PC-3 (cell line): Measurements from ENCODE around the gene MACROD2. TPM values are rescaled to one million over a fixed set of nuclear protein-coding genes. Genes with fewer than 3 reads are reported as not detected.

Experiments
- ATAC-seq: fragments of 200-7000 bp; cut with Tn5 transposase; 2 replicates; pipeline ENCODE4 v1.9.1; 2020; ENCODE audit warnings: mild to moderate bottlenecking, moderate library complexity
- BruUV-seq: library from RNA; stranded (reverse); fragments of 400-500 nt; replicated peaks from 2 replicates; lab custom pipeline; 2021; lab: Mats Ljungman, UMichigan
- CTCF ChIA-PET: fragments of 300-600 bp; sonication (Branson Sonifier 250); formaldehyde crosslinking; loops from one replicate; lab custom pipeline; 2022; ENCODE audit warnings: antibody characterized with exemption; lab: Charles Lee
- POLR2A ChIA-PET: fragments of 300-600 bp; sonication (Branson Sonifier 250); formaldehyde crosslinking; loops from one replicate; lab custom pipeline; 2022; ENCODE audit warnings: antibody characterized with exemption; ENCODE audit not compliant: unreplicated experiment; lab: Charles Lee
- DNase-seq: peaks from one replicate; pipeline ENCODE4 v3.0.0-alpha.2; 2015
- H2AFZ ChIP-seq: fragments of 300-600 bp; sonication (generic); 2 replicates; pipeline ENCODE4 v1.6.0; 2016; ENCODE audit warnings: antibody characterized with exemption, low read length
- H3F3A ChIP-seq: fragments of 300-600 bp; sonication (generic); one replicate; pipeline ENCODE4 v1.6.0; 2017; ENCODE audit warnings: antibody characterized with exemption, low read length, control low read depth, mild to moderate bottlenecking; ENCODE audit not compliant: unreplicated experiment
- H3K27ac ChIP-seq: fragments of 300-600 bp; sonication (generic); 2 replicates; pipeline ENCODE4 v1.5.1; 2016; ENCODE audit warnings: mild to moderate bottlenecking, low read length
- H3K27me3 ChIP-seq: fragments of 300-600 bp; sonication (generic); 2 replicates; pipeline ENCODE4 v1.6.1; 2016; ENCODE audit warnings: low read length, mixed read lengths
- H3K36me3 ChIP-seq: fragments of 300-600 bp; sonication (generic); 2 replicates; pipeline ENCODE4 v1.6.1; 2016; ENCODE audit warnings: low read depth, mixed run types, low read length, mixed read lengths
- H3K4me1 ChIP-seq: fragments of 300-600 bp; sonication (generic); 2 replicates; pipeline ENCODE4 v1.5.1; 2016; ENCODE audit warnings: low read length; ENCODE audit not compliant: insufficient read depth
- H3K4me2 ChIP-seq: fragments of 300-600 bp; sonication (generic); 2 replicates; pipeline ENCODE4 v1.6.0; 2016; ENCODE audit warnings: low read length
- H3K4me3 ChIP-seq: fragments of 300-600 bp; sonication (generic); 2 replicates; pipeline ENCODE4 v1.5.1; 2016; ENCODE audit warnings: mild to moderate bottlenecking, low read length, mixed read lengths
- H3K79me2 ChIP-seq: fragments of 300-600 bp; sonication (generic); 2 replicates; pipeline ENCODE4 v1.6.1; 2017; ENCODE audit warnings: low read length, mixed read lengths
- H3K9ac ChIP-seq: fragments of 300-600 bp; sonication (generic); 2 replicates; pipeline ENCODE4 v1.6.0; 2016; ENCODE audit warnings: mild to moderate bottlenecking, low read length
- H3K9me2 ChIP-seq: fragments of 300-600 bp; sonication (generic); replicated peaks from 2 replicates; pipeline ENCODE4 v1.6.1; 2016; ENCODE audit warnings: mixed run types, low read length, mixed read lengths
- H3K9me3 ChIP-seq: fragments of 300-600 bp; sonication (generic); 2 replicates; pipeline ENCODE4 v1.6.1; 2016; ENCODE audit warnings: low read length, mixed read lengths
- H4K20me1 ChIP-seq: fragments of 300-600 bp; sonication (generic); 2 replicates; pipeline ENCODE4 v1.6.1; 2016; ENCODE audit warnings: low read length, mixed read lengths
- EZH2 ChIP-seq: fragments of 300-600 bp; sonication (generic); IDR thresholded peaks from one replicate; pipeline ENCODE4 v1.6.1; 2017; ENCODE audit warnings: antibody characterized with exemption, mild to moderate bottlenecking, low read length; ENCODE audit not compliant: unreplicated experiment
- EZH2phosphoT487 ChIP-seq: fragments of 300-600 bp; sonication (generic); IDR thresholded peaks from 2 replicates; pipeline ENCODE4 v1.6.1; 2018; ENCODE audit warnings: mild to moderate bottlenecking, antibody characterized with exemption, low read length, borderline replicate concordance
- intact Hi-C: fragments of 100-400 bp; cut with micrococcal nuclease; formaldehyde crosslinking; loops from 2 replicates; pipeline ENCODE4 v1.9.0; 2023
- total RNA-seq: library from RNA; depleted of rRNA; stranded (reverse); fragments of >200 nt; gene quantifications from 2 replicates; pipeline ENCODE4 v1.2.3, GENCODE V29; 2014
- TF ChIP-seq, protein P1 (sequence below): fragments of 300-600 bp; sonication (generic); conservative IDR thresholded peaks from 2 replicates; pipeline ENCODE4 v1.5.1; 2017; ENCODE audit warnings: antibody characterized with exemption, low read depth, mild to moderate bottlenecking, low read length

MACROD2 gene
- total RNA-seq, 1 experiment from 2014 or later = 3.1 TPM

DNA sequence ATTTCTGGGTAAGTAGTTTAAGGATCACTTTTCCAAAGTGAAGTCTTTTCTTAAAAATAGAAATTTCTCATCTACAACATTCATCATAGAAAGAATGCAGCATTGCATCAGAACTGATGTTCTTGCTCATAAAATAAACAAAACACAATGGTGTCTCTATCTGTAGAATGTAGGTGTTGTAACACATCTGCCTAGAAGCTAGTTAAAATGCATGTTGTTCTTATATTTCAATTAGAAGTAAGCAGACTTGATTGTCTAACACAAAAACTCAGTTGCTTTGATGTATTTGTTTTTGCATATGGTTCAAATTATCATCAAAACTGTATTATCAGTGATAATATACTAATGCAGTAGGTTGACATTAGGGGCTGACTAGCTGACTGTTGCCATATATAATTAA is 996.8 kb downstream of the MACROD2 start:
- Histone ChIP-seq H3K36me3 (no peaks in the 10 kb centered on the region), H3K27ac (no peak overlapping the region), H3K79me2 (no peaks in the 10 kb centered on the region), H3K9me3 (no peaks in the 10 kb centered on the region), H3K9me2 (no peaks in the 10 kb centered on the region), H3K4me1 (peaks cover 23% of the 10 kb centered on the region), H4K20me1 (no peaks in the 10 kb centered on the region), H3K4me3 (no peak overlapping the region), H3K9ac (no peak overlapping the region), H3K4me2 (peak overlapping the region; percentile 16; the same call in 1 of the 2 replicates), H3K27me3 (no peaks in the 10 kb centered on the region), H2AFZ (no peak overlapping the region), H3F3A (no peaks in the 10 kb centered on the region)
- ATAC-seq (no peak), DNase-seq (peak; percentile 70)
- ChIA-PET CTCF (no interaction called here), POLR2A (interaction anchor here (0.6 kb wide), 1 partner anchor 74 kb away, joined by 4 read pairs; no protein-coding TSS in a partner anchor)
- intact Hi-C loops = no loop called here
- BruUV-seq = no TSS peak
- TF ChIP-seq, protein P1, sequence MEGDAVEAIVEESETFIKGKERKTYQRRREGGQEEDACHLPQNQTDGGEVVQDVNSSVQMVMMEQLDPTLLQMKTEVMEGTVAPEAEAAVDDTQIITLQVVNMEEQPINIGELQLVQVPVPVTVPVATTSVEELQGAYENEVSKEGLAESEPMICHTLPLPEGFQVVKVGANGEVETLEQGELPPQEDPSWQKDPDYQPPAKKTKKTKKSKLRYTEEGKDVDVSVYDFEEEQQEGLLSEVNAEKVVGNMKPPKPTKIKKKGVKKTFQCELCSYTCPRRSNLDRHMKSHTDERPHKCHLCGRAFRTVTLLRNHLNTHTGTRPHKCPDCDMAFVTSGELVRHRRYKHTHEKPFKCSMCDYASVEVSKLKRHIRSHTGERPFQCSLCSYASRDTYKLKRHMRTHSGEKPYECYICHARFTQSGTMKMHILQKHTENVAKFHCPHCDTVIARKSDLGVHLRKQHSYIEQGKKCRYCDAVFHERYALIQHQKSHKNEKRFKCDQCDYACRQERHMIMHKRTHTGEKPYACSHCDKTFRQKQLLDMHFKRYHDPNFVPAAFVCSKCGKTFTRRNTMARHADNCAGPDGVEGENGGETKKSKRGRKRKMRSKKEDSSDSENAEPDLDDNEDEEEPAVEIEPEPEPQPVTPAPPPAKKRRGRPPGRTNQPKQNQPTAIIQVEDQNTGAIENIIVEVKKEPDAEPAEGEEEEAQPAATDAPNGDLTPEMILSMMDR = no peak
- TF ChIP-seq EZH2phosphoT487 = no peak
- no peak for TF ChIP-seq EZH2

GRCh38 chr20:14992961-14993360 is 997.6 kb downstream of the MACROD2 start:
- no TSS peak for BruUV-seq
- Histone ChIP-seq H3K9ac (no peak overlapping the region), H3F3A (no peaks in the 10 kb centered on the region), H3K4me1 (peaks cover 23% of the 10 kb centered on the region), H3K9me2 (no peaks in the 10 kb centered on the region), H3K4me3 (no peak overlapping the region), H3K9me3 (no peaks in the 10 kb centered on the region), H3K27me3 (no peaks in the 10 kb centered on the region), H4K20me1 (no peaks in the 10 kb centered on the region), H2AFZ (no peak overlapping the region), H3K27ac (no peak overlapping the region), H3K36me3 (no peaks in the 10 kb centered on the region), H3K79me2 (no peaks in the 10 kb centered on the region), H3K4me2 (no peak overlapping the region)
- ChIA-PET CTCF (no interaction called here), POLR2A (no interaction called here)
- intact Hi-C loops = no loop called here
- DNase-seq = peak; percentile 25
- ATAC-seq = no peak
- TF ChIP-seq, protein P1 = no peak
- TF ChIP-seq EZH2phosphoT487 (no peak), EZH2 (no peak)

DNA sequence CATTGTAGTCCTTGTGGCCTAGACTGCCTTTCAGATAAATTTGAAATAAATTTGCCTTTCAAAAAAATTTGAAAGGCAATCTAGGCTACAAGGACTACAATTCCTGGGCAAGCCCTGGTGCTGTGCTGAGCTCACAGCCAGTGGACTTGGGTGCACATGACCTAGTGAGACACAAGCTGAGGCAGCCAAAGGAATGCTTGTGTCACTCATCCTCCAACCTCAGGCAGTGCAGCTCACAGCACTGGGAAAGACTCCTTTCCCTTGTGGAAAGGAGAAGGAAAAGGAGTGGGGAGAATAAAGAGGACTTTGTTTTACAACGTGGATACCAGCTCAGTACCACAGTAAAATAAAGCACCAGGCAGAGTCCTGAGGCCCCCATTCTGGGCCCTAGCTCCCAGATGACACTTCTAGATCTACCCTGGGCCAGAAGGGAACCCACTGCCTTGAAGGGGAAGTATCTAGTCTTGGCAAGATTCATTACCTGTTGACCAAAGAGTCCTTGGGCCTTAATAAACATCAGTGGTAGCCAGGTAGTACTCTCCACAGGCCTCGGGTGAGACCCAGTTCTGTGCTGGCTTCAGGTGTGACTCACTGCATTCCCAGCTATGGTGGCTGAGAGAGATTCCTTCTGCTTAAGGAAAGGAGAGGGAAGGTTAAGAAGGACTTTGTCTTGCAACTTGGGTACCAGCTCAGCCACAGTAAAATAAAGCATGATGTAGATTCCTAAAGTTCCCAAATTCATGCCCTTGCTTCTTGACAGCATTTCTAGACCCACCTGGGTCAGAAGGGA is 1001.8 kb downstream of the MACROD2 start:
- Histone ChIP-seq H4K20me1 (no peaks in the 10 kb centered on the region), H3K27me3 (no peaks in the 10 kb centered on the region), H3K4me3 (no peak overlapping the region), H3K27ac (peak overlapping the region; percentile 12; the same call in 1 of the 2 replicates), H3K9me2 (no peaks in the 10 kb centered on the region), H3K4me2 (no peak overlapping the region), H2AFZ (no peak overlapping the region), H3K79me2 (no peaks in the 10 kb centered on the region), H3K4me1 (peaks cover 13% of the 10 kb centered on the region), H3F3A (no peaks in the 10 kb centered on the region), H3K9ac (no peak overlapping the region), H3K36me3 (no peaks in the 10 kb centered on the region), H3K9me3 (no peaks in the 10 kb centered on the region)
- DNase-seq (no peak), ATAC-seq (no peak)
- POLR2A ChIA-PET = no interaction called here
- intact Hi-C loops = no loop called here
- TF ChIP-seq EZH2phosphoT487 (no peak), EZH2 (no peak)
- TF ChIP-seq, protein P1 = no peak
- no TSS peak for BruUV-seq
- CTCF ChIA-PET = no interaction called here
